NCI-H2171 (cell line): ENCODE measurements around the gene SPATA16.
"Not testable (repeated sequence)": the region's sequence is repeated elsewhere in the genome, so short reads cannot be mapped to it uniquely, and the experiment has no call there.

Experiments used
- DNase-seq: peaks from one replicate; lab custom pipeline; 2025; lab: John Stamatoyannopoulos, UW

Gene SPATA16

GRCh38 chr3:173064631-173065030 is 76.4 kb downstream of the SPATA16 start:
- no peak for DNase-seq

GRCh38 chr3:173058229-173058628 is 82.8 kb downstream of the SPATA16 start:
- no peak for DNase-seq

GRCh38 chr3:173055228-173055933 is 85.7 kb downstream of the SPATA16 start:
- no peak for DNase-seq

GRCh38 chr3:173049360-173049759 is 91.7 kb downstream of the SPATA16 start:
- no peak for DNase-seq

- no peak for DNase-seq
These were observed 95.2 kb downstream of the SPATA16 start for GRCh38 chr3:173045770-173046382.

- DNase-seq: no peak
These were observed 96.0 kb downstream of the SPATA16 start for GRCh38 chr3:173044998-173045397.

GRCh38 chr3:173043757-173044156 is 97.3 kb downstream of the SPATA16 start:
- DNase-seq: no peak

- DNase-seq: no peak
These were observed 102.6 kb downstream of the SPATA16 start for GRCh38 chr3:173038484-173038871.

GRCh38 chr3:173037840-173038483 is 103.1 kb downstream of the SPATA16 start:
- no peak for DNase-seq

- no peak for DNase-seq
These were observed 110.8 kb downstream of the SPATA16 start for GRCh38 chr3:173030273-173030672.

GRCh38 chr3:173028351-173028750 is 112.7 kb downstream of the SPATA16 start:
- no peak for DNase-seq

- no peak for DNase-seq
These were observed 113.6 kb downstream of the SPATA16 start for GRCh38 chr3:173027429-173027828.

GRCh38 chr3:173025941-173026340 is 115.1 kb downstream of the SPATA16 start:
- no peak for DNase-seq

GRCh38 chr3:173021547-173022185 is 119.4 kb downstream of the SPATA16 start:
- DNase-seq: no peak

GRCh38 chr3:173020128-173020527 is 120.9 kb downstream of the SPATA16 start:
- not testable (repeated sequence) for DNase-seq

- DNase-seq: no peak
These were observed 121.7 kb downstream of the SPATA16 start for GRCh38 chr3:173019378-173019777.

- DNase-seq: no peak
These were observed 122.3 kb downstream of the SPATA16 start for GRCh38 chr3:173018758-173019157.

- DNase-seq: no peak
These were observed 127.7 kb downstream of the SPATA16 start for GRCh38 chr3:173013219-173013832.

GRCh38 chr3:173009410-173009809 is 131.6 kb downstream of the SPATA16 start:
- DNase-seq: no peak

GRCh38 chr3:173008978-173009377 is 132.1 kb downstream of the SPATA16 start:
- no peak for DNase-seq

GRCh38 chr3:173007079-173007723 is 133.8 kb downstream of the SPATA16 start:
- DNase-seq: no peak

- no peak for DNase-seq
These were observed 135.0 kb downstream of the SPATA16 start for GRCh38 chr3:173006006-173006405.
